Dedifferentiated amniotic fluid mesenchymal stem cell (primary cell): ENCODE results near the gene TESK2.

Experiments used
- DNase-seq: peaks from one replicate; pipeline ENCODE4 v3.0.0-alpha.2; 2016; ENCODE audit errors: extremely low spot score

Gene TESK2

DNA sequence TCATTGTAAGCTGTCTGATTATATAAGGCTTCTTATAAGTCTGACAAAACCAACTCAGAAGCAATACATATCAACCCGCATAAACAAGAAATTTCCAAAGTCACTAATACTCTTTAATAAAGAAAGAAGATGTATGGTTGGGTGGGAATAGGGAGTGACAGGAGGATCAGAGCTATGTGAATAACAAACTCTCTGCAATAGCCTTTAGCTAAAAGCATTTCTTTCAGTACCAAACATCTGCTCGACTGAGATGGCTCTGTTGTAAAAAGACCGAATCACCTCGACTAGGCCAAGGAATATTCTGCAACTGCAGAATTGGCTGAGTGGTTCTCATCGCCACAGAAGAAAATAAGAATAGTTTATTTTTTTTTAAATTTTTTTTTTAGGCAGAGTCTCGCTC, 111.4 kb downstream of the TESK2 start:
- DNase-seq: no peak

DNA sequence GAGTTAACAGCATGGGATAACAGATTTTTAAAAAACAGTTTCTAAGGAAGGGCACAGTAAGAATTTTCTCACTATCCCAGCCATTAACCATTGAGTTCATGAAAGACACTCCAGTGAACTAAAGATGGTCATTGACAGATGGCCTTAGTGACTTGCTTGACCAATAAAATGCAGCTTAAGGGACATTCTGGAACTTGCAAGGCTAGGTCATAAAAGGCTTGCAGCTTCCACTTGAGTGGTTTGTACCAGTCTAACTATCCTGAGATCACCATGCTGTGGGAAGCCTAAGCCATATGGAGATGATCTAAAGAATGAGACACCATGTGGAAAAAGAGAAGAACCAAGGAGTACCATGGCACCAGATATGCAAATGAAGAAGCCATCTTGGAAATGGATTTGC, 112.8 kb downstream of the TESK2 start:
- no peak for DNase-seq

DNA sequence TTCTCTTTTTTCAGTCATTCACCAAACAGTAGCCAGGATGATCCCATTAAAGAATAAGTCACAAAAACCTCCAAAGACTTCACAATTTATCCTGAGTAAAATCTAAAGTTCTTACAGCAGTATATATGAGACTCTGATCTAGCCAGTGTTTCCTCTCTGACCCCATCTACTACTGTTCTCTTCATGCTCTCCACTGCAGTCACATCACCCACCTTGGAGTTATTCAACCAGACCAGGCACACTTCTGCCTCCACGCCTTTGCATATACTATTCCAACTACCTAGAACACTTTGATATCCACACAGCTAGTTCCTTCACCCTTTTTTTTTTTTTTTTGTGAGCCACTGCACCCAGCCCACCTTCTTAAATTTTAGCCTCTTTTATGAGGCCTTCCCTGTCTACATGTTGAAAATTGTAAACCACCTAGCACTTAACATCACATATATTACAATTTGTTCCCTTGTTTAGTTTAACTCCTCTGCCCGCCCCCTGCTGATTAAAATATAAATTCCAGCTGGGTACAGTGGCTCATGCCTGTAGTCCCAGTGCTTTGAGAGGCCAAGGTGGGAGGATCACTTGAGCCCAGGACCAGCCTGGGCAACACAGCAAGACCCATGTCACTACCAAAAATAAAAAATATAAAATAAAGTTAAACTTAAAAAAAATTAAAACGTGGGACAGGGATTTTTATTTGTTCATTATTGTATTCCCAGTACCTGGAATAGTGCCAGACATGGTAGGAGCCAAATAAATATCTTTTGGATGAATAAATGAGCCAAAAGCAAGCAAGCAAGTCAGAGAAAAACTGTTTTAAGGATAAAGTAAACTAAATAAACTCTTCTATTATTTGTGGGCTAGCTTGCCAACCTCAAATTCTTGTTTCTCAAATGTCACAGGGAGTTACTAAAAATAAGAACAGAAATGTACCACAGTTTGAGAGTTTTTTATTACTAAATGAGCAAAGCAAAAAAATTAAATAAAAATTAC, 115.6 kb downstream of the TESK2 start:
- peak; percentile 65 for DNase-seq

DNA sequence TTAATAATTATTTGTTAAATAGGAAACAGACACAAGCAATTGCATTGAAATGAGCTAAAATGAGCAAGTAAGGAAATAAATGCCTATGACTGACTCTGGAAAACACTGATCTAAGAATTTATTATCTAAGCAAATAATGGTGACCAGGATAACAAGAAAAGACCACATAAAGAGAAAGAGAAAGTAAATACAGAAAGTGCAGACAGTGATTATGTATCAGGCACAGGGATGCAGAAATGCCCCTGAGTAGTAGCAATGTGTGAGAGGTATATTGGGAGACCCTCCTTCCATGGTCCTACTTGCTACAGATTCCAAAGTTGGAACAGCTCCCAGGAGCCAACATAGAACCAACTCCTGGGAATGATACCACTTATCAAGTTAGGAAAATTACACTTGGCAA, 117.4 kb downstream of the TESK2 start:
- no peak for DNase-seq

DNA sequence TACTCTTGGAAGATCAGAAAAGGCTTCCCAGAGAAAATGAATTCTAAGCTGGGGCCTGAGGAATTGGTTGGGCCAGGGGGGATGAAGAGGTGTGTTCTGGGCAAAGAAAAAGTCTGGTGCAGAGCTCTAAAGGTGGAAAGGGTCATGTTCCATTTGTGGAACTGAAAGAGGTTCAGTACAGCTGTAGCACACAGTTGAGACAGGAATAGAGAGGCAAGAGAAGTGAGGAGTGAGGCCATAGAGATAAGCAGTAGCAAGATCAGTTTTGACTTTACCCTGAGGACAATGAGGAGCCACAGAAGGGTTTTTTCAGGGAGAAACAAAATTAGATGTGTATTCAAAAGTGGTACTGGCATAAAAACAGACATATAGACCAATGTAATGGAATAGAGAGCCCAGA, 120.4 kb downstream of the TESK2 start:
- DNase-seq: no peak

DNA sequence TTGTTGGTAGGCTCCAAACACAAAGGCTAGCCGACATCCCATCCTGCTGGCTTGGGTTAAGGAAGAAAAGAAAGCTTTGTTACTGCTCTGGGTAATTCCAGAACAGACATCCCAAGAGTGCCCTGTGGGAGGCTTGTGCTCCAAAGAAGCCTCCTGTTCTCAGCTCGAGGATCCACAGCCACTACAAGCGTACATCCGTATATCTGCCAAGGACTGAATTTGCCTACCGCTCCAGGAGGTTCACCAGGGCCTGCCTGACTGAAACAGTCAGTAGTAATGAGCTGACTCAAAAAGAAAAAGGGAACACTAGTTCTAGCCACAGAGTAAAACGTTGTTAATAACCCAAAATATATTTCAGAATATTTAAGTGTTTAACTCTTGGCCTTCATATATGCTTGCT, 125.9 kb downstream of the TESK2 start:
- DNase-seq: no peak

DNA sequence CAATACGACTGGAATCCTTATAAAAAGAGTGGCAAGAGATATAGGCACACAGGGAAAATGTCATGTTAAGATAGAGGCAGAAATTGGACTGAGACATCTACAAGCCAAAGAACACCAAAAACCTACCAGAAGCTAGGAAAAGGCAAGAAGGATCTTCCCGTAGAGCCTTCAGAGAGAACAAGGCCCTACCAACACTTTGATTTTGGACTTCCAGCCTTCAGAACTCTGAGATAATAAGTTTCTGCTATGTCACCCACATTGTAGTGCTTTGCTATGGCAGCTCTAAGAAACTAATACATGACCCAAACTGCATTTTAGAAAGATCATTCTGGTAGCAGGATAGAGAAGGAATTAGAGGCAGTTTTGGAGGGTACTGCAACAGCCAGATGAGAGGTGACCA, 126.7 kb downstream of the TESK2 start:
- DNase-seq: no peak

DNA sequence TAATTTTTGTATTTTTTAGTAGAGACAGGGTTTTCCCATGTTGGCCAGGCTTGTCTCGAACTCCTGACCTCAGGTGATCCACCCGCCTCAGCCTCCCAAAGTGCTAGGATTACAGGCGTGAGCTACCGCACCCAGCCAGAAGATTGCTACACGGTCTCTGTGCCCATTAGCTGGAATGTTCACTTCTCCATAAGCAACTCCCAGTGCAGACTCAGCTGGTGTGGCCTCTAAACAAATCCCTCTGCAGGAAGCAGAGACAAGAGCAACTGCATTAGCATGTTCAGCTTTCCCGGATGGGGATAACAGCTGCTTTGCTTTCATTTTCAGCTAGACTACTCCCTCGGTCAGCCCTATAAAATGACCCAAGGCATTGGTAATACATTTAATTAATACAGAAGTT, 130.0 kb downstream of the TESK2 start:
- DNase-seq: peak; percentile 53

DNA sequence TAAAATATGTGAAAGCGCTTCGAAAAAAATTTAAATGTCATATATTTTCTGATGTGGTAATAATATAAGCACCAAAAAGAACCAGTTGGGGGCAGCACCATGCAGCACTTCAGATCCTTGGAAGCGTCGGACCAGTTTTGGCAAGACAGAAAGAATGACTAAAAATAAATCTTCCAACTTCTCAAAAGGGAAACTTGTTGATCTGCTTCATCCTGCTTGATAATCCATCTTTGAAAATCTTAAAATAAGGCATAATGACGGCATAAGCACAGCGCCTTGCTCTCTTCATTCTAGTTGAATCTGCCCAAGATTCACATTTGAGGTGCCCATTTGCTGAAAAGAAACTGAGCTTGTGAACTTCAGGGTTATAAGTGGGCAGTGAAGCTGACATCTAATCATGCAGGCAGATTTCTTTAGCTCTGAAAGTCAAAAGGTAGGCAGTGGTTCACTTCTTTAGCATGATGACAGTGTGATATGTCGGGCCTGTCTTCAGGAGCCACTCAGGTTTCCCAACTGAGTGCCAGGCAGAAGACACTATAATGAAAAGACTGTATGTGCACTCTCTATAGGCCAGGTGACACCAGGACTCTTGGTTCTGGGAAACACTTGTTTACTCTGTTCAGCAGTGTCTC, 131.0 kb downstream of the TESK2 start:
- DNase-seq: peak; percentile 86

DNA sequence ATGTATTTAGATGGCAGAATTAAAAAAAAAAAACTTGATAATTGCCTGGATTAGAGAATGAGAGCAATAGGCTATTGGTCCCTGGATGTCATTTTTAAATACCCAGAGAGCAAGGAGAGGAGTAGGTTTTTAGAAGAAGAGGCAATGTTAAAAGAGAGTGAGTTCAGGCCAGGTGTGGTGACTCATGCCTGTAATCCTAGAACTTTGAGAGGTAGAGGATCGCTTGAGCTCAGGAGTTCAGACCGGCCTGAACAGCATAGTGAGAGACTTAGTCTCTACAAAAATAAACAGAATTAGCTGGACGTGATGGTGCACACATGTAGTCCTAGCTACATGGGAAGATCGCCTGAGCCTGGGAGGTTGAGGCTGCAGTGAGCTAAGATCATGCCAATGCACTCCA, 134.8 kb downstream of the TESK2 start:
- no peak for DNase-seq

DNA sequence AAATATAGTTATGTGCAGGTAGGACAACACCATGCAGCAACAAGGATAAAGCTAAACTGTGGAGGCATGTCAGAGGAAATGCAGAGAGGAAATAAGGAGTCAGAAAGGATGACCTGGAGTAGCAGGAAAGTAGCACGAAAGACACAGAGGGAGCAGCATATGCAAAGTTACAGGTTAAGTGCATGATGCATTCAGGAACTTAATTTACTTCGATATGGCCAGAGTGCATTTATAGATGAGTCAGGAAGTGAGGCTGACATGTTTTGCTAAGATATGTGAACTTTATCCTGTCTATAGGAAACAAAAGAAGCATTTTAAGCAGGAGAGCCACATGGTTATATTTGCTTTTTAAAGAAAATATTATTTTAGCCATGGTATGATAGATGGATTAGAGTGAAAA, 135.3 kb downstream of the TESK2 start:
- DNase-seq: no peak

DNA sequence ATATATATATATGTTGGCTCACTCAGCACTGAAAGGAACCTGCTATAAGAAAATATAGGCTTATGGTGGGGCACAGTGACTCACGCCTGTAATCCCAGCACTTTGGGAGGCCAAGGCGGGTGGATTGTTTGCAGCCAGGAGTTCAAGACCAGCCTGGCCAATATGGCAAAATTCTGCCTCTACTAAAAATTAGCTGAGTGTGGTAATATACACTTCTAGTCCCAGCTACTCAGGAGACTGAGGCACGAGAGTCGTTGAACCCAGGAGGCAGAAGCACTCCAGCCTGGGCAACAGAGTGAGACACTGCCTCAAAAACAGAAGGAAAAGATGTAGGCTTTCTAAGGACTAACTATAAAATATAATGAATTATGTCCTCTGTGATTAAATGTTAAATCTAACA, 136.1 kb downstream of the TESK2 start:
- no peak for DNase-seq

DNA sequence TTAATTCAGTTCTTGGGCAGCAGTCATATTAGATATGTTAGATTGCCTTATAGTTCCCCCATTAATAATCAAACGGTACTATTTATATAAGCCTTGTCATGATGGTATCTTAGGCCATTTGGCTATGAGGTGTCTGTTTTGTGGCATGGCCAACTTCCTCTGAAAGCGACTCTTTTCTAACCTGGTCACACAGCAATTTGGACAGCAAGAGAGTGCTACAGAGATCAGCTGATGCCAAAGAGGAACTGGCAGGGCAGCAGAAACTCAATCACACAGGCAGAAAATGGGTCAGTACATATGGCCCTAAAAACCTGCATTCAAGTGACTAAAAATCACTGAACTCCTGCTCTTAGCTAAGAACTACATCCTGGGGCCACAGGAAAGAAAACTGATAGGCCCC, 137.3 kb downstream of the TESK2 start:
- no peak for DNase-seq

DNA sequence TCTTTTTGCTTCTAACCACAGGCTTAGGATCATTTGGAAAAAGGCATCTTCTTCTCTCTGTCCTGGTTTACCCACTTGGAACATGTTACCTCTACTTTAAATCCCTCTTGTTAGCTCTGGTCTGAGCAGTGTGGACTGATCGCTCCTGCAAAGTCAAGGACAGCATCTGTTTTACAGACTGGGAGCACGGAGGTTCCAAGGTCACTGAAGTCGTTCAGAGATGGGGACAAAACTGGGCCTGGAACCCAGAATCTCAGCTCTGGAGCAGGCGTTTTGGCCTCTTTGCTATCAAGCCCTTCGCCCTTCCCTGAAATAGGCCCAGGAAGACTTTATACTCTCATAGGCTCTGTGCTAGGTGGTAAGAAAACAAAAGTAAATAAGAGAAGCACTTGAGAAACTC, 139.5 kb downstream of the TESK2 start:
- no peak for DNase-seq

DNA sequence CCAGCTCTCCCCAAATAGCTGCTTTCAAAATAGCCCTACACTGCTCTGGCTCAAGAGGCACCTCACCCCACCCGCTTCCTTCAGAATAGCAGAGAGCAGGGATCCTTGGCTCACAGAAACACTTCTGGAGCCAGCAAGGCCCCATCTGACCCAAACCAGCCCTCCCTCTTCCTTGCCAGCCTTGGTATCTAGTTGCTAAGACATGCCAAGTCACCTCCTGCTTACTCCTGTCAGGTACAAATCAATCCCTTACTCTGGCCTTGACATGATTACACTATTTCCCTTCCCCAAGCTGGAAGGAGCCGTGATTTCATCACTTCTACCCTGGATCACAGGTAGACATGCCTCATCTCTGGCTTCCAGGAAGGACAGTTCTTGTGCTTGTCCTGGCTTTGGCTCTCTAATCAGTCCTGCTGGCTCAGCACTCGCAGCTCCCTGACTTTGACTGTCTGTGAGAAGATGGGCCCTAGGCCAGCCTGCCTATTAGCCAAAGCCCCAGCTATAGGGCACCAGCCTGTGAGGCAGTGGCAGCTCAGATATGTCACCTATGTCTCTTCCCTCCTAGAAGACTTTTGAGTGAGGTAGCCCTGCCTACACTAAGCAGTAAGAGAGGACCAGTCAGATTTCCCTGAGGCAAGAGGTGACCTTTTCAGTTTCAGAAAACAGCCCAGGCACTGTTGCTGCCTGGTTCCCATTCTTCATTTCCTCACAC, 141.8 kb downstream of the TESK2 start:
- no peak for DNase-seq

DNA sequence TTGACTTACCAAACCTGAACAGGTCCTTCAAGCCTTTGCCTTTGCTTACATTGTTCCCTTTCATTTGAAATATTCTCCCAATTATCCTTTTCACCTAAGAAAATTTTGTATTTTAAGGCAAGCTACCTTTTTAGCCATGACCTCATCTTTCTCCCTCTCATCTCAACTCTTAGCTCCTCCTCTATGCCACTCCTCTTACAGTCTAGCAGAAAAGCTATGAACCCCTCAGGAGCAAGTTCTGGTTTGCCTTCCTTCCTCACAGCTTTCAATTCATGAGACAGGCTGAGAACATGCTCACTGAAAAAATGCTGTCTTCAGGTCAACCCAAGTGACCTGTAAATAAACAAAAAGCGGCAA, 142.4 kb downstream of the TESK2 start:
- no peak for DNase-seq

DNA sequence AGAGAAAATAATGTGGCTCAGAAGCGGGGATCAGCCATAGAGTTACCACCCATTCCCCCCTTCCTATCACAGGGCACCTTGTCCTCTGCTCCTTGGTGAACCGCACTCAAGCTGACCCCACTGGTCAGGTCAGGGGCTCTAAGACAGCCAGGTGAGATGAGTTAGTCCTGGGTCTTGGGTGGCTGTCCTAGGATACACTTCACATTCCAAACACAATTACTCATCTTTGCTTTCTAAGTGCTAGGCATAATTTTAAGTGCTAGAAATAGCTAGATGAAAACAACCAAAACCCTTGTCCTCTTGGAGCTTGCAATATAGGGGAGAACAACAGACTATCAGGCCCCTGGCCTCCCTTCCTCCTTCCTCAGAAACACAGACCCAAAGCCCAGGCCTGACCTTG, 142.9 kb downstream of the TESK2 start:
- DNase-seq: no peak

DNA sequence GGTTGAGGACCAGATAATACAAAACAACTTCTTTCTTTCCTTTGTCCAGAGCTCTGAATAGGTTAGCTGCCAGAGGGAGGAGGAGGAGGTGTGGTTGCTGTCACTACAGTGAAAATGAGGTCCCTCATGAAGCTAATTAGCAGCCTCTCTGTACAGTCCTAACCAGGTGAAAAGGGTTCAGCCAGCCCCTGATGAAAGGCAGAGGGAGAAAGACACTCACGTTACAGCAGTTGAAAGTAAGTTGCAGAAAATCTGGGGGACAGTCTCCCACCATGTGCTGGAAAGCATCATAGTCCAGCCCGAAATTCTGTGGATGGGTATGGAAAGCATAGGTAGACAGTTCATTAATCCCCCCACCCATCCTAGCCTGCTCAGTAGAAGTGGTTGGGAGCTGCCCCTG, 144.5 kb downstream of the TESK2 start:
- no peak for DNase-seq

DNA sequence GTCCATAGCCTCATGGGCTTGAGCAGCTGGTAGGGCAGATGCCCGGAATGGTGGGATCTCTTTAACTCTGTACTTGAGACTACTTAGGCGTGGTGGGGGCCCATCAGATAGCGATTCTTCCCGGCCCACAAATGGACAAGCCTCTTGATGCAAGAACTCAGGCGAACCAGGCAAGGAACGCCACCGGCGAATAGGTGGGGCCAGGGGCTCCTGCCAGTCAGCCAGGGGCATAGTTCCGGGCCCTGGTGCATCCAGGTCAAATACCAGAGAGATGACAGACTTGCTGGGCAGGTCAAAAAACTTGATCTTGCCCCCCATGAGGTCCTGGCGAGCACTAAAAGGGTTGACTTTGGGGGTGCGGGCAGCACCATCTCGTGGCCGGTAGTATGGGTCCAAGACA, 145.9 kb downstream of the TESK2 start:
- no peak for DNase-seq

DNA sequence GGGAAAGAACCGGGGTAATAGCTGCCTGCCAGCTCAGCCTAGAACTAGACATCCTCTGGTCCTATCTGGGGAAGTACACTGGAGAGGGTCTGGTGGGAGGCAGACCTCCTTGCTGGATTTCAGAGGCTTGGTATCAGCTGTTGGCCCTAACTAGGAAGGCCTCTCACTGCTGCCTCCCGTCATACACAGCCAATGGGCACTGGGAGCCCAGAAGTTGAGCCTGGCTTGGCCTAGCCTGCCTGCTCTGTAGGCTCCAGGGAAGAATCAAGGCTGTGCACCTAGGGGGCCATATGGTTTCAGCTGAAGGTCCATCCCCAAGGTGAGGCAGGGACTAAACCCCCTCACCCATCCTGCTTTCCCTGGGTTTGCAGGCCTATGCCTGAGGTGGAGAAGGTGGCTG, 146.5 kb downstream of the TESK2 start:
- no peak for DNase-seq

DNA sequence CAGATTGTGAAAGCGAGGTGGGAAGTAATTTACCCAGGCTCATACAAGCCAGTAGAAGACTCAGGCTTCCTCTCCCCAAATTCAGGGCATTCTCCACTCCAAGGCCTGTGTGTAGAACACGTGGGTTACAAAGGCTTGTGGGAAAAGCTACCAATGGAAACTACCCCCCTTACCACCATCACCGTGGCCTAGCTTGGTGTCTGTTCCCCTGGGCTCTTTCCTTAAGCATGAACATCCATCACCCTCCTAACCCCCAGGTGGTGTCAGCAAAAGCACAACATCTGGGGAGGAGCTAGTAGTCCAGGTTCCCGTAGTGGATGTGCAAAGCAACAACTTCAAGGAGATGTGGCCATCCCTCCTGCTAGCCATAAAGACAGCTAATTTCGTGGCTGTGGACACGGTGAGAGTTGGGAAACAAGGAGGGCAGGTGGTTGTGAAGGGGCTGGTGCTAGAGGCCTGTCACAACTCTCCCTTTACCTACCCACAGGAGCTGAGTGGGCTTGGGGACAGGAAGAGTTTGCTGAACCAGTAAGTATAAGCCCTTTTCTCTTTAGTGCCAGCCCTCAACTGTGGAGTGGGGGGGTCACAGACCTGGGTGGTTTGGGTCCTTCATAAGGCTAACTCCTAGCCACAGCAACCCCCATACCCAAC, 150.0 kb downstream of the TESK2 start:
- DNase-seq: no peak
